ENCODE data around the gene MTA1. TPM values are rescaled to one million over a fixed set of nuclear protein-coding genes. Genes with fewer than 3 reads are reported as not detected.

The MTA1 gene
- polyA plus RNA-seq, 2 of the 4 experiments (the other 2 are of a cell fraction): 46.8 to 86.7 TPM

GRCh38 chr14:105500036-105500725 lies 80.6 kb downstream of the MTA1 start:
- ChIA-PET CTCF (interaction anchor here (1.8 to 2.7 kb wide), 4 partner anchors 10 to 37 kb away, joined by 6 to 14 read pairs (median 8); no protein-coding TSS in a partner anchor), POLR2A (no interaction called here)
- ATAC-seq (no peak), DNase-seq (ENCODE audit: low read depth in 1 of 2, low spot score in 1 of 2) (no peak), FAIRE-seq (no peak)
- TF ChIP-seq E2F6 (IDR thresholded peaks at IDR 0.05; ENCODE audit: borderline replicate concordance, low read depth): no peak
- TF ChIP-seq RNF2 (IDR thresholded peaks at IDR 0.05; ENCODE audit: borderline replicate concordance, low read depth): no peak
- TF ChIP-seq USF2 (IDR thresholded peaks at IDR 0.05): no peak
- no peak for TF ChIP-seq NR3C1 (IDR thresholded peaks at IDR 0.05)
- no peak for TF ChIP-seq NFE2L2 (conservative IDR thresholded peaks at IDR 0.05; ENCODE audit: low read length)
- TF ChIP-seq MYC (IDR thresholded peaks at IDR 0.05; ENCODE audit: borderline replicate concordance, low read length): no peak
- TF ChIP-seq EP300 (IDR thresholded peaks at IDR 0.05): no peak
- TF ChIP-seq ZNF302 (CRISPR knock-in tag; IDR thresholded peaks at IDR 0.05): no peak
- no peak for TF ChIP-seq FOSL2 (IDR thresholded peaks at IDR 0.05)
- TF ChIP-seq FOSL2 (CRISPR knock-in tag; IDR thresholded peaks at IDR 0.05): no peak
- no peak for TF ChIP-seq HEYL (CRISPR knock-in tag; IDR thresholded peaks at IDR 0.05)
- TF ChIP-seq NPAS2 (CRISPR knock-in tag; IDR thresholded peaks at IDR 0.05; ENCODE audit: borderline replicate concordance): no peak
- TF ChIP-seq RCOR1 (IDR thresholded peaks at IDR 0.05; ENCODE audit: low read depth, low read length): no peak
- Histone ChIP-seq H3K4me1 (no peaks in the 10 kb centered on the region), H3K27ac (no peak overlapping the region), H3K9me3 (no peaks in the 10 kb centered on the region), H3K4me3 (no peak overlapping the region), H3K4me2 (no peak overlapping the region)
- 86% methylated on average over 18 of the region's 21 CpGs for WGBS (ENCODE audit: missing lambda C conversion rate)

- Histone ChIP-seq H3K4me2 (no peak overlapping the region), H3K4me3 (no peak overlapping the region), H3K9me3 (no peaks in the 10 kb centered on the region), H3K4me1 (no peaks in the 10 kb centered on the region), H3K27ac (no peak overlapping the region)
- WGBS (ENCODE audit: missing lambda C conversion rate): 93% methylated on average over 10 of the region's 10 CpGs
- ChIA-PET POLR2A (no interaction called here), CTCF (interaction anchor here (1.8 to 4.6 kb wide), 5 partner anchors 11 to 37 kb away, joined by 6 to 19 read pairs (median 9); no protein-coding TSS in a partner anchor)
- 0 out of 2 replicates have a peak, but pooled peaks have one; percentile 29 for TF ChIP-seq TFCP2L1 (CRISPR knock-in tag; IDR thresholded peaks at IDR 0.05)
- TF ChIP-seq CBX2 (IDR thresholded peaks at IDR 0.05; ENCODE audit: borderline replicate concordance, low read depth): no peak
- no peak for TF ChIP-seq RARB (CRISPR knock-in tag; IDR thresholded peaks at IDR 0.05)
- no peak for FAIRE-seq
- ATAC-seq: no peak; a peak in 1 of 6 replicates
- DNase-seq (ENCODE audit: low read depth in 1 of 2, low spot score in 1 of 2): no peak
Observed at GRCh38 chr14:105500726-105501101, 81.1 kb downstream of the MTA1 start.

DNA sequence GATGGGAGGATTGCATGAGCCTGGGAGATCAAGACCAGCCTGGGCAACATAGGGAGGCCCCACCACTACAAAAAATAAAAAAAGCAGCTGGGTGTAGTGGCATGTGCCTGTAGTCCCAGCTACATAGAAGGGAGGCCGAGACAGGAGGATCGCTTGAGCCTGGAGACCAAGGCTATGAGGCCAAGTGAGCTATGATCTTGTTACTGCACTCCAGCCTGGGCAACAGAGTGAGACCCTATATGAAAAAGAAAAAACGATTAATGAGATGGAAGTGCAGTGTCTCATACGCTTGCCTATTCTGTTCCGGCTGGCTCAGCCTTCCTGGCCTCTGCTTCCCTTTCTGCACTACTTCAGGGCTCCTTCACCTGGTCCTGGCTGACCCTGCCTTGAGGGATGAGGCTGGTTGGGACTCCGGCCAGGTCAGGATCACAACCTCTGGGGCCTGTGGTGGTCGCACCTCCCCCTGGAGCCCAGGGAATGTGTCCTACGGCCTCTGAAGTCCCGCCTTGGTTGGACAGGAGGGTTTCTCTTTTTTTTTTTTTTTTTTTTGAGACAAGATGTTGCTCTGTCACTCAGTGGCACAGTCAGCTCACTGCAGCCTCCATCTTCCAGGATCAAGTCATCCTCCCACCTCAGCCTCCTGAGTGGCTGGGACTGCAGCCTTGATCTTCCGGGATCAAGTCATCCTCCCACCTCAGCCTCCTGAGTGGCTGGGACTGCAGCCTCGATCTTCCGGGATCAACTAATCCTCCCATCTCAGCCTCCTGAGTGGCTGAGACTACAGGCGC lies 82.1 kb downstream of the MTA1 start:
- FAIRE-seq (no peak), ATAC-seq (peak in 1 of 2 experiments; percentile 1; a peak in 1 of 6 replicates), DNase-seq (ENCODE audit: low read depth in 1 of 2, low spot score in 1 of 2) (no peak)
- WGBS (ENCODE audit: missing lambda C conversion rate): 78% methylated on average over 13 of the region's 13 CpGs
- TF ChIP-seq SREBF2 (IDR thresholded peaks at IDR 0.05) (no peak), HOXB13 (CRISPR knock-in tag; IDR thresholded peaks at IDR 0.05; ENCODE audit: low read depth) (no peak), KDM5A (IDR thresholded peaks at IDR 0.05) (no peak), POLR2A (IDR thresholded peaks at IDR 0.05; ENCODE audit: low read length) (no peak), NFE2L2 (conservative IDR thresholded peaks at IDR 0.05; ENCODE audit: low read length) (no peak), CHD2 (IDR thresholded peaks at IDR 0.05; ENCODE audit: low read length, partially characterized antibody) (no peak), ESRRA (IDR thresholded peaks at IDR 0.05; ENCODE audit: borderline replicate concordance, low read length) (no peak), TFCP2L1 (CRISPR knock-in tag; IDR thresholded peaks at IDR 0.05) (no peak), E2F6 (IDR thresholded peaks at IDR 0.05; ENCODE audit: borderline replicate concordance, low read depth) (no peak), JUN (IDR thresholded peaks at IDR 0.05) (no peak), ZSCAN20 (CRISPR knock-in tag; IDR thresholded peaks at IDR 0.05) (no peak), EHF (CRISPR knock-in tag; IDR thresholded peaks at IDR 0.05) (no peak)
- TF ChIP-seq, protein P1, sequence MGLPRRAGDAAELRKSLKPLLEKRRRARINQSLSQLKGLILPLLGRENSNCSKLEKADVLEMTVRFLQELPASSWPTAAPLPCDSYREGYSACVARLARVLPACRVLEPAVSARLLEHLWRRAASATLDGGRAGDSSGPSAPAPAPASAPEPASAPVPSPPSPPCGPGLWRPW (IDR thresholded peaks at IDR 0.05): no peak
- TF ChIP-seq, protein P2, sequence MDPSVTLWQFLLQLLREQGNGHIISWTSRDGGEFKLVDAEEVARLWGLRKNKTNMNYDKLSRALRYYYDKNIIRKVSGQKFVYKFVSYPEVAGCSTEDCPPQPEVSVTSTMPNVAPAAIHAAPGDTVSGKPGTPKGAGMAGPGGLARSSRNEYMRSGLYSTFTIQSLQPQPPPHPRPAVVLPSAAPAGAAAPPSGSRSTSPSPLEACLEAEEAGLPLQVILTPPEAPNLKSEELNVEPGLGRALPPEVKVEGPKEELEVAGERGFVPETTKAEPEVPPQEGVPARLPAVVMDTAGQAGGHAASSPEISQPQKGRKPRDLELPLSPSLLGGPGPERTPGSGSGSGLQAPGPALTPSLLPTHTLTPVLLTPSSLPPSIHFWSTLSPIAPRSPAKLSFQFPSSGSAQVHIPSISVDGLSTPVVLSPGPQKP (IDR thresholded peaks at IDR 0.05; ENCODE audit: low read depth, low read length): no peak
- ChIA-PET CTCF (interaction anchor here (0.6 to 4.6 kb wide), 7 partner anchors 8 to 36 kb away, joined by 3 to 19 read pairs (median 7); partner anchors contain the start of gene CRIP1), POLR2A (no interaction called here)
- Histone ChIP-seq H3K27ac (no peak overlapping the region), H3K4me2 (no peak overlapping the region), H3K4me1 (no peaks in the 10 kb centered on the region), H3K9me3 (no peaks in the 10 kb centered on the region), H3K4me3 (no peak overlapping the region)
